Bronchial smooth muscle cell (primary cell): ENCODE data around the gene SPRED2. TPM values are rescaled to one million over a fixed set of nuclear protein-coding genes. Genes with fewer than 3 reads are reported as not detected.

ENCODE experiments used
- total RNA-seq: library from RNA; depleted of rRNA; stranded (reverse); fragments of >200 nt; gene quantifications from 2 replicates; pipeline ENCODE4 v1.2.1, GENCODE V29; 2014

The SPRED2 gene
- 4.0 and 4.4 TPM in 2 replicates for total RNA-seq

GRCh38 chr2:65432227-65433190, at the start of gene SPRED2:
Gene SPRED2, minus strand, starts transcription at chr2:65432599. Its CDS starts 612 bp downstream, at chr2:65431987.

Other genes with a start within 250 kb of the SPRED2 start
- 46.5 and 90.6 TPM in 2 replicates for gene ACTR2, start 204.8 kb downstream of the SPRED2 start, total RNA-seq